Thyroid gland (tissue), 4 donors: ENCODE results near the gene PRAMEF8. TPM values are rescaled to one million over a fixed set of nuclear protein-coding genes. Genes with fewer than 3 reads are reported as not detected.
"Not testable (repeated sequence)": the region's sequence is repeated elsewhere in the genome, so short reads cannot be mapped to it uniquely, and the experiment has no call there.

Experiments used
- DNase-seq, 2 donors: peaks; one replicate each; pipeline ENCODE4 v3.0.0-alpha.2; 2019
- H3K27ac ChIP-seq, 3 donors: fragments of 200-600 bp; sonication (generic); 1 replicate in 2 of 3; 2 replicates in 1 of 3; pipeline ENCODE4 v1.5.1; 2016 to 2019; ENCODE audit warnings: mild to moderate bottlenecking in 1 of 3, moderate library complexity in 1 of 3
- H3K27me3 ChIP-seq: fragments of 200-600 bp; sonication (generic); one replicate; pipeline ENCODE4 v1.5.1; 2019
- H3K36me3 ChIP-seq, 2 donors: fragments of 200-600 bp; sonication (generic); one replicate each; pipeline ENCODE4 v1.5.1; 2016 to 2019
- H3K4me1 ChIP-seq, 2 donors: fragments of 200-600 bp; sonication (generic); one replicate each; pipeline ENCODE4 v1.5.1; 2017 to 2019
- H3K4me3 ChIP-seq, 3 donors: fragments of 200-600 bp; sonication (generic); replicated peaks in 1 of 3; 1 replicate in 2 of 3; 2 replicates in 1 of 3; pipeline ENCODE4 v1.5.1; 2016; ENCODE audit warnings: mild to moderate bottlenecking in 1 of 3
- H3K9me3 ChIP-seq: fragments of 200-600 bp; sonication (generic); one replicate; pipeline ENCODE4 v1.5.1; 2017
- WGBS, 2 donors: methylation state at CpG; one replicate each; pipeline ENCODE4 v1.1.5; 2017; 5-methylcytosine and 5-hydroxymethylcytosine counted together
- intact Hi-C: fragments of 100-400 bp; cut with DNase I; formaldehyde crosslinking; loops from one replicate; pipeline ENCODE4 v1.15.1; 2023
- total RNA-seq, 4 donors: library from RNA; depleted of rRNA; stranded (reverse); fragments of >200 nt; gene quantifications; one replicate each; pipeline ENCODE4 v1.2.3, GENCODE V29; 2016

The PRAMEF8 gene
- total RNA-seq: not detected

DNA sequence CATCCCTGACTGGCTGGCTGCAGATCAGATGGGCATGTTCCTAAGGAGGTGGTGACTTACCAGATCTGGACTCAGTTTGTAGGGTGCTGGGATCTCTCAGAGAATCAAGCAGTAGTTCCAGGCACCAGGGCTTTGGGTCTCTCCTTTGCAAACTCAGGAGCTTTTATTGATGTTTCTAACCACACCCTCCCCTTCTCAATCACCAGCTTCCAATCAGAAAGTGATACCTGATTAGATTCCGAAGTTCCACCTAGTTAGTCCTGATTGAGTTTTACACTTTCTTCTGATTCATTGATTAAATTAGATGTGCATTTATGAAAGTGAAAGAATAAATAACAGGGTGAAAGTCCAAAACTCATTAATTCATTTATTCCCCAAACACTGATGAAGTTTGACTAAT lies at the start of gene PRAMEF8:
Gene PRAMEF8, minus strand, starts transcription at position 101 of the 400 bp plus-strand sequence. CDS start 1,046 bp downstream, outside the sequence.
- H3K9me3 ChIP-seq, intact Hi-C loops, H3K27ac ChIP-seq, H3K27me3 ChIP-seq, H3K4me1 ChIP-seq, DNase-seq, H3K4me3 ChIP-seq, H3K36me3 ChIP-seq: not testable (repeated sequence)
- WGBS, 2 donors: no CpG with 5 or more reads among the region's 1 CpG

- 64 to 75% methylated on average over 1 to 4 of the region's 4 CpGs for WGBS, 2 donors
- H3K4me1 ChIP-seq, DNase-seq, H3K4me3 ChIP-seq, H3K36me3 ChIP-seq, H3K9me3 ChIP-seq, H3K27me3 ChIP-seq, intact Hi-C loops, H3K27ac ChIP-seq: not testable (repeated sequence)
Observed at GRCh38 chr1:13315281-13315680, 30.3 kb upstream of the PRAMEF8 start, which contains the start of gene PRAMEF15. Gene PRAMEF15, plus strand, starts transcription at chr1:13315581. Its CDS starts 2,827 bp downstream, at chr1:13318408.

DNA sequence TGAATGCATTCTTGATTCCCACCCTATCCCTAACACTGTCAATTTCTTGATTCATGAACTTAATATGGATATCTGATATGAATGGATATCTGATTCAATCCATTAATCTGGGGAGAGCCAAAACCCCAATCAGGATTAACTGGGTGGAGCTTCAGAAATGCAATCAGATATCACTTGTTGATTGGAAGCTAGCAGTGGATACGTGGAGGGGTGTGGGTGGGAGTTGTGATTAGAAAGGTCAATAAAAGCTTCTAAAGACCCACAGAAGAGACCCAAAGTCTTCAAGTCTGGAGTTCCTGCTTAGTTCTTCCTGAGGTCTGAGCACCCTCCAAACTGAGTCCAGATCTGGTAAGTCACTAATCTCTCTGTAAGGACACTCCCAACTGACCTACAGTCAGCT lies 18.3 kb upstream of the PRAMEF8 start, which contains the start of gene PRAMEF33:
Gene PRAMEF33, plus strand, starts transcription at position 301 of the 400 bp plus-strand sequence. CDS start 2,416 bp downstream, outside the sequence.
- H3K9me3 ChIP-seq, intact Hi-C loops, H3K27ac ChIP-seq, H3K4me1 ChIP-seq, DNase-seq, H3K36me3 ChIP-seq, H3K4me3 ChIP-seq, H3K27me3 ChIP-seq: not testable (repeated sequence)
- WGBS, 2 donors: no CpG with 5 or more reads among the region's 1 CpG

- not testable (repeated sequence) for H3K9me3 ChIP-seq, H3K36me3 ChIP-seq, H3K27ac ChIP-seq
Observed at GRCh38 chr1:13302197-13302596, 17.3 kb upstream of the PRAMEF8 start.

GRCh38 chr1:13298699-13299098 lies 13.8 kb upstream of the PRAMEF8 start:
- DNase-seq, intact Hi-C loops, H3K4me3 ChIP-seq, H3K4me1 ChIP-seq, H3K36me3 ChIP-seq, H3K27me3 ChIP-seq, H3K27ac ChIP-seq, H3K9me3 ChIP-seq: not testable (repeated sequence)
- no CpG with 5 or more reads among the region's 27 CpGs for WGBS, 2 donors

More at GRCh38 chr1:13302197-13302596, 17.3 kb upstream of the PRAMEF8 start:
- H3K27me3 ChIP-seq, H3K4me1 ChIP-seq, H3K4me3 ChIP-seq, intact Hi-C loops, DNase-seq: not testable (repeated sequence)

DNA sequence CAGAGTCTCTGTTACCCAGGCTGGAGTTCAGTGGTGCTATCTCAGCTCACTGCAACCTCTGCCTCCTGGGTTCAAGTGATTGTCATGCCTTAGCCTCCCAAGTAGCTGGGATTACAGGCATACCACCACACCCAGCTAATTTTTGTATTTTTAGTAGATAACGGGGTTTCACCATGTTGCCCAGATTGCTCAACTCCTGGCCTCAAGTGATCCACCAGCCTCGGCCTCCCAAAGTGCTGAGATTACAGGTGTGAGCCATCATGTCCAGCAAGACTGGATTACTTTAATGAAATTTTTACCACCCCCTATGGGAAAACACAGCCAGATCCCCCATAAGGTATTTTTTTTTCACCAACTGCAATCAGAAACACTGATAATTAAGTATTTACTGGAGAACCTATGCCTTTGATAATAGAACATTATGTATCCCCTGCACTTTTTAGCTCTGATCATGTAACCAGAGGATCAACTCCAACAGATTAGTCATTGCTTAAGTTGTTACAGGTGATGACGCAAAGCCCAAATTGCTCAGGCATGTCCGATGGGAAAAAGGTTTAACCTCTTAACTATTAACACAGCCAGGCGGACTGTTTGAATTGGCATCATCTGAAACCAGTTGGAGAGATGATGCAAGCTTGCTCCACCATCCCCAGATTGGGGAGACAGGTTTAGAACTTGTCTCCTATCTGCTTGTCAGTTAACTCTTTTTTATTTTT lies 12.4 kb upstream of the PRAMEF8 start:
- DNase-seq, H3K27ac ChIP-seq, H3K27me3 ChIP-seq, H3K4me1 ChIP-seq, H3K4me3 ChIP-seq, H3K9me3 ChIP-seq, H3K36me3 ChIP-seq, intact Hi-C loops: not testable (repeated sequence)
- 40 to 50% methylated on average over 1 to 2 of the region's 5 CpGs for WGBS, 2 donors

DNA sequence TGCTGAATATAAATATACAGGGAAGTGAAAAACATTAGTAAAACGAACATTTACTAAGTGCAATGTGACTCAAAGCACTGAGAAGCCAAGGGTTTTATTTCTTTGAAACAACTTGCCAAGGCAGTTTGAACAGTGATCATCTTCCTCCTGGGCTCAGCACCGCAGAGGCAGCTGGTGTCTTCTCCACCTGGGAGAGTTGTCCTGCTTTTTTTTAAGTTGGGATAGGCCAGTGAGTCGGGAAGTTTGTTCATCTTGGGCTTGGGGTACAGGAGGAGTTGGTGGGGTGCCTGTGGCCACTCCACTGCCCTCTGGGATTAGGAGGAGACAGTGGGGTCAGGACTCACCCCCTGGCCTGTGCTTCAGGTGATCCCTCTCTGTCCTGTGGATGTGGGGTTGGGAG lies 4.1 kb upstream of the PRAMEF8 start:
- intact Hi-C loops, H3K27me3 ChIP-seq, H3K27ac ChIP-seq, DNase-seq, H3K36me3 ChIP-seq, H3K4me3 ChIP-seq, H3K9me3 ChIP-seq, H3K4me1 ChIP-seq: not testable (repeated sequence)
- WGBS, 2 donors: 71 to 80% methylated on average over 1 to 2 of the region's 3 CpGs

DNA sequence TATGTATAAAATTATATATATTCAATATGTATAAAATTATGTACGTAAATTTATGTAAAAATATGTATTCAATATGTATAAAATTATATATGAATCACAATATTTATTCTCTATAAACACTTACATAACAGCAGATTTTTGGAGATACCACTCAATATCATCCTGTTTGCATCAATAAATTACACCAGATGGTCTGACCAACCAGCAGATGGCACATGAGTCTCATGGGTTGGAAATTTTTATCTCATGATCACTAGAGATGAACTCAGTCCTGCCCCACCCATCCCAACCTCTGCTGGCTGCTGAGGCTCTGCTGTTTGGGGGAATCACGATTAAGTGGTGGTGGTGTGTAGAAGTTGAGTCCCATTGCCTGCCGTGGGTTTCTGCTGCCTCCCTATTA lies 5.3 kb downstream of the PRAMEF8 start:
- H3K27ac ChIP-seq, intact Hi-C loops, DNase-seq, H3K4me3 ChIP-seq, H3K27me3 ChIP-seq, H3K4me1 ChIP-seq, H3K36me3 ChIP-seq, H3K9me3 ChIP-seq: not testable (repeated sequence)
- WGBS, 2 donors: 70 to 87% methylated on average over 3 of the region's 3 CpGs

GRCh38 chr1:13277016-13277415 lies 7.9 kb downstream of the PRAMEF8 start:
- H3K9me3 ChIP-seq, H3K4me1 ChIP-seq, intact Hi-C loops, H3K36me3 ChIP-seq, H3K27me3 ChIP-seq, H3K27ac ChIP-seq, H3K4me3 ChIP-seq: not testable (repeated sequence)
- DNase-seq: peak in 1 of 2 donors; percentile 1
- WGBS, 2 donors: 43% methylated on average over 6 of the region's 6 CpGs; no CpG with 5 or more reads in 1 of the 2 donors

DNA sequence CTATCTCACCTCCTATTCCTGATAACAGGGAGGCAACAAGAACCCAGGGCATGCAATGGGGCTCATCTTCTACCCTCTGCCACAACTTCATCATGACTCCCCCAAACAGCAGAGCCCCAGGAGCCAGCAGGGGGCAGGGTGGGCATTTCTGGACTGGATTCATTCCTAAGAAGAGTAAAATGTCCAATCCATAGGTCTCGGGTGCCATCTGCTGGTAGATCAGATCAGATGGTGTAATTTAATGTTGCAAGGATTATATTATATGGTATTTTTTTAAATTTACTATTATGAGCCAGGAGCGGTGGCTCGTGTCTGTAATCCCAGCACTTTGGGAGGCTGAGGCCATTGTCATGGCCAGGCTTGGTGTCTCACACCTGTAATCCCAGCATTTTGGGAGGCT lies 19.8 kb downstream of the PRAMEF8 start:
- H3K36me3 ChIP-seq, H3K4me3 ChIP-seq, intact Hi-C loops, H3K4me1 ChIP-seq, DNase-seq, H3K9me3 ChIP-seq, H3K27ac ChIP-seq, H3K27me3 ChIP-seq: not testable (repeated sequence)
- WGBS, 2 donors: 60% methylated on average over 2 of the region's 3 CpGs; no CpG with 5 or more reads in 1 of the 2 donors

GRCh38 chr1:13253898-13254297 lies 31.0 kb downstream of the PRAMEF8 start, which contains the start of gene PRAMEF5:
Gene PRAMEF5, plus strand, starts transcription at chr1:13254198. Its CDS starts 5,071 bp downstream, at chr1:13259269.
- WGBS, 2 donors: 100% methylated on average over 2 of the region's 5 CpGs
- H3K27ac ChIP-seq, H3K36me3 ChIP-seq, H3K4me3 ChIP-seq, intact Hi-C loops, H3K9me3 ChIP-seq, DNase-seq, H3K27me3 ChIP-seq, H3K4me1 ChIP-seq: not testable (repeated sequence)

DNA sequence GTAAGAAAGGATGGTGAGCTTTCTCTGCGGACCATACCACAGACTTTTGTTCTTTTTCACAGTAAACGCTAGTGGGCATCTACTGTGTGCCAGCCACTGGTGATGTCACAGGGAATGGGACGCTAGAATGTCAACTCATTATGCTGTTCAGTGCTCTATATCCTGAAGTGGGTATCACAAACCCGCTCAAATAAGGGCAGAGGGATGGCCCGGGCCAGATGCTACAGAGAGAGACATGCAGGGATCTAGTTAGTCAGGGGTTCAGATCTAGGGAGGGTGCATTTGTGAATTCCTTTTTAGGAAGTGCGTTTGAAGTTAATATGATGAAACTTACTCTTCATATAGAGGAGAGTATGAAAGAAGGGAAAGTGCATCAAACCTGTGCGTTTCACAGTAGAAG lies 37.8 kb downstream of the PRAMEF8 start:
- 74 to 84% methylated on average over 6 to 7 of the region's 7 CpGs for WGBS, 2 donors
- H3K36me3 ChIP-seq, H3K27me3 ChIP-seq, intact Hi-C loops, DNase-seq, H3K27ac ChIP-seq, H3K4me3 ChIP-seq, H3K9me3 ChIP-seq, H3K4me1 ChIP-seq: not testable (repeated sequence)

DNA sequence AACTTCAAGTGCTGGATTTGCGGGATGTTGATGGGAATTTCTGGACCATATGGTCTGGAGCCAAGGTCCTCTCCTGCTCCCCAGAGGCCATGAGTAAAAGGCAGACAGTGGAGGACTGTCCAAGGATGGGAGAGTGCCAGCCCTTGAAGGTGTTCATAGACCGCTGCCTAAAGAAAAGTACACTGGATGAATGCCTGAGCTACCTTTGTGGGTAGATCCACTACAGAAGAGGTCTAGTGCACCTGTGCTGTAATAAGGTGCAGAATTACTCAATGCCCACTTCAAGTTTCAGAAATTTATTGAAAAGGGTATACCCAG lies 38.4 kb downstream of the PRAMEF8 start:
- WGBS, 2 donors: 57 to 71% methylated on average over 2 of the region's 2 CpGs
- H3K36me3 ChIP-seq, intact Hi-C loops, H3K4me3 ChIP-seq, H3K27ac ChIP-seq, H3K9me3 ChIP-seq, H3K4me1 ChIP-seq, H3K27me3 ChIP-seq: not testable (repeated sequence)
- DNase-seq: peak in 1 of 2 donors; percentile 20
